Gastroesophageal sphincter (tissue), 4 donors: ENCODE measurements around the gene RGL1. TPM values are rescaled to one million over a fixed set of nuclear protein-coding genes. Genes with fewer than 3 reads are reported as not detected.

Experiments
- ATAC-seq: fragments of 150-250 bp; one replicate; pipeline ENCODE4 v1.9.1; 2016; ENCODE audit warnings: mild to moderate bottlenecking, moderate library complexity
- H3K27ac ChIP-seq, 4 donors: fragments of 200-600 bp; sonication (generic) in 3 of 4; 1 replicate in 3 of 4; 2 replicates in 1 of 4; pipeline ENCODE4 v1.5.1; 2016 to 2019
- H3K27me3 ChIP-seq: fragments of 200-600 bp; sonication (generic); one replicate; pipeline ENCODE4 v1.5.1; 2019
- H3K36me3 ChIP-seq, 2 donors: fragments of 200-600 bp; sonication (generic); one replicate each; pipeline ENCODE4 v1.5.1; 2019; ENCODE audit warnings: control low read depth in 1 of 2
- H3K4me1 ChIP-seq, 3 donors: fragments of 200-600 bp; sonication (generic); 1 replicate in 2 of 3; 2 replicates in 1 of 3; pipeline ENCODE4 v1.5.1; 2016 to 2019; ENCODE audit warnings: control low read depth in 2 of 3
- H3K4me3 ChIP-seq, 2 donors: fragments of 200-600 bp; sonication (generic); one replicate each; pipeline ENCODE4 v1.5.1; 2019; ENCODE audit warnings: mild to moderate bottlenecking in 1 of 2, moderate library complexity in 1 of 2
- H3K9me3 ChIP-seq, 3 donors: fragments of 200-600 bp; sonication (generic); one replicate each; pipeline ENCODE4 v1.5.1; 2017 to 2019; ENCODE audit warnings: control low read depth in 2 of 3
- CTCF ChIP-seq, 4 experiments: fragments of 200-600 bp in 2 of 4; fragments of 450-650 bp in 2 of 4; sonication (generic) in 1 of 4; IDR thresholded peaks; one replicate each; pipeline ENCODE4 v1.5.1; 2017 to 2019; ENCODE audit warnings: antibody characterized with exemption in 4 of 4, mild to moderate bottlenecking in 2 of 4, moderate library complexity in 2 of 4
- EP300 ChIP-seq: sonication (generic); formaldehyde crosslinking; IDR thresholded peaks from one replicate; pipeline ENCODE4 v1.6.1; 2017; ENCODE audit warnings: antibody characterized with exemption, mild to moderate bottlenecking
- POLR2A ChIP-seq, 2 donors: fragments of 450-650 bp; IDR thresholded peaks; one replicate each; pipeline ENCODE4 v1.6.1; 2017; ENCODE audit warnings: antibody characterized with exemption in 2 of 2, mild to moderate bottlenecking in 2 of 2, moderate library complexity in 1 of 2
- POLR2AphosphoS5 ChIP-seq: sonication (generic); formaldehyde crosslinking; IDR thresholded peaks from one replicate; pipeline ENCODE4 v1.6.1; 2017; ENCODE audit warnings: antibody characterized with exemption
- WGBS, 2 donors: methylation state at CpG; one replicate each; pipeline ENCODE4 v1.1.5; 2018; ENCODE audit warnings: low coverage in 1 of 2; 5-methylcytosine and 5-hydroxymethylcytosine counted together
- total RNA-seq, 4 donors: library from RNA; depleted of rRNA; stranded (reverse); fragments of >200 nt; gene quantifications; one replicate each; pipeline ENCODE4 v1.1.0, GENCODE V29; 2016

Gene RGL1
- total RNA-seq, 4 donors from 2014 or later = 31.3 to 57.8 (median 38.9) TPM

GRCh38 chr1:183914891-183915290 is 110.0 kb downstream of the RGL1 start:
- TF ChIP-seq CTCF (IDR thresholded peaks at IDR 0.05) = no peak
- no peak for TF ChIP-seq EP300
- no peak for TF ChIP-seq POLR2AphosphoS5
- TF ChIP-seq POLR2A (IDR thresholded peaks at IDR 0.05) = no peak
- Histone ChIP-seq H3K4me1 (peaks cover 3 to 33% (median 13%) of the 10 kb centered on the region in 3 donors), H3K36me3 (peaks cover 0 to 77% of the 10 kb centered on the region in 2 donors), H3K4me3 (no peak overlapping the region), H3K9me3 (no peaks in the 10 kb centered on the region), H3K27ac (peak overlapping the region in 2 of 4 donors; percentile 60 to 78), H3K27me3 (no peaks in the 10 kb centered on the region)
- ATAC-seq = no peak

- peaks cover 0 to 77% of the 10 kb centered on the region in 2 donors for H3K36me3 ChIP-seq
- H3K9me3 ChIP-seq = no peaks in the 10 kb centered on the region
- peaks cover 3 to 33% (median 13%) of the 10 kb centered on the region in 3 donors for H3K4me1 ChIP-seq
- ATAC-seq = peak; percentile 77
- TF ChIP-seq CTCF (IDR thresholded peaks at IDR 0.05) = peak; percentile 74 to 96 (median 93)
- no peak for TF ChIP-seq EP300
- TF ChIP-seq POLR2AphosphoS5 = peak; percentile 74
- no peaks in the 10 kb centered on the region for H3K27me3 ChIP-seq
- no peak overlapping the region for H3K4me3 ChIP-seq
- 13 to 18% methylated on average over 7 to 9 of the region's 10 CpGs for WGBS, 2 donors
- H3K27ac ChIP-seq = peak overlapping the region; percentile 65 to 78 (median 70)
Measured at GRCh38 chr1:183915625-183916510, 110.9 kb downstream of the RGL1 start.

- WGBS, 2 donors = 86% methylated on average over 6 of the region's 8 CpGs; no CpG with 5 or more reads in 1 of the 2 donors
- peaks cover 0 to 78% of the 10 kb centered on the region in 2 donors for H3K36me3 ChIP-seq
Measured at GRCh38 chr1:183916574-183916973, 111.7 kb downstream of the RGL1 start.

GRCh38 chr1:183918589-183918988 is 113.7 kb downstream of the RGL1 start:
- peaks cover 0 to 80% of the 10 kb centered on the region in 2 donors for H3K36me3 ChIP-seq
- 58% methylated on average over 3 of the region's 6 CpGs; no CpG with 5 or more reads in 1 of the 2 donors for WGBS, 2 donors

More at GRCh38 chr1:183916574-183916973, 111.7 kb downstream of the RGL1 start:
- Histone ChIP-seq H3K4me3 (no peak overlapping the region), H3K9me3 (no peaks in the 10 kb centered on the region), H3K4me1 (peaks cover 3 to 33% (median 13%) of the 10 kb centered on the region in 3 donors), H3K27ac (peak overlapping the region in 3 of 4 donors; percentile 24 to 78 (median 27)), H3K27me3 (no peaks in the 10 kb centered on the region)
- no peak for ATAC-seq
- TF ChIP-seq POLR2AphosphoS5 (no peak), CTCF (IDR thresholded peaks at IDR 0.05) (no peak), EP300 (no peak), POLR2A (IDR thresholded peaks at IDR 0.05) (no peak)

More at GRCh38 chr1:183918589-183918988, 113.7 kb downstream of the RGL1 start:
- TF ChIP-seq CTCF (IDR thresholded peaks at IDR 0.05) (no peak), POLR2AphosphoS5 (no peak), EP300 (no peak), POLR2A (IDR thresholded peaks at IDR 0.05) (no peak)
- Histone ChIP-seq H3K27me3 (no peaks in the 10 kb centered on the region), H3K27ac (no peak overlapping the region), H3K9me3 (no peaks in the 10 kb centered on the region), H3K4me1 (peaks cover 3 to 28% (median 13%) of the 10 kb centered on the region in 3 donors), H3K4me3 (no peak overlapping the region)
- ATAC-seq = no peak
